ENCODE results near the gene CDH4.

CDH4 gene

GRCh38 chr20:61236713-61237112, 15.3 kb upstream of the CDH4 start:
- no peaks in the 10 kb centered on the region for H3K36me3 Mint-ChIP-seq (ENCODE audit: low read depth)
- H3K27ac Mint-ChIP-seq, result no peak overlapping the region
- peaks cover 12% of the 10 kb centered on the region for H3K9me3 Mint-ChIP-seq
- DNase-seq (ENCODE audit: low spot score), result no peak
- no peaks in the 10 kb centered on the region for H3K4me1 Mint-ChIP-seq (ENCODE audit: low read depth)
- H3K27me3 Mint-ChIP-seq (ENCODE audit: low read depth), result no peaks in the 10 kb centered on the region
- no peak overlapping the region for H3K4me3 Mint-ChIP-seq

GRCh38 chr20:61238813-61239212, 13.2 kb upstream of the CDH4 start:
- no peaks in the 10 kb centered on the region for H3K4me1 Mint-ChIP-seq (ENCODE audit: low read depth)
- no peak overlapping the region for H3K4me3 Mint-ChIP-seq
- no peaks in the 10 kb centered on the region for H3K27me3 Mint-ChIP-seq (ENCODE audit: low read depth)
- no peak overlapping the region for H3K27ac Mint-ChIP-seq
- H3K9me3 Mint-ChIP-seq, result peaks cover 17% of the 10 kb centered on the region
- no peak for DNase-seq (ENCODE audit: low spot score)
- H3K36me3 Mint-ChIP-seq (ENCODE audit: low read depth), result no peaks in the 10 kb centered on the region

GRCh38 chr20:61240814-61241213, 11.2 kb upstream of the CDH4 start:
- Mint-ChIP-seq H3K4me1 (ENCODE audit: low read depth) (no peaks in the 10 kb centered on the region), H3K36me3 (ENCODE audit: low read depth) (no peaks in the 10 kb centered on the region), H3K4me3 (no peak overlapping the region), H3K27ac (no peak overlapping the region), H3K9me3 (peaks cover 17% of the 10 kb centered on the region), H3K27me3 (ENCODE audit: low read depth) (no peaks in the 10 kb centered on the region)
- no peak for DNase-seq (ENCODE audit: low spot score)

GRCh38 chr20:61244213-61244612, 7.8 kb upstream of the CDH4 start:
- no peak overlapping the region for H3K27ac Mint-ChIP-seq
- peaks cover 3% of the 10 kb centered on the region for H3K27me3 Mint-ChIP-seq (ENCODE audit: low read depth)
- no peak overlapping the region for H3K4me3 Mint-ChIP-seq
- DNase-seq (ENCODE audit: low spot score), result no peak
- no peaks in the 10 kb centered on the region for H3K36me3 Mint-ChIP-seq (ENCODE audit: low read depth)
- H3K9me3 Mint-ChIP-seq, result peaks cover 16% of the 10 kb centered on the region
- no peaks in the 10 kb centered on the region for H3K4me1 Mint-ChIP-seq (ENCODE audit: low read depth)

GRCh38 chr20:61246269-61246668, 5.8 kb upstream of the CDH4 start:
- Mint-ChIP-seq H3K9me3 (peaks cover 6% of the 10 kb centered on the region), H3K27ac (no peak overlapping the region), H3K4me1 (ENCODE audit: low read depth) (no peaks in the 10 kb centered on the region), H3K4me3 (no peak overlapping the region), H3K36me3 (ENCODE audit: low read depth) (no peaks in the 10 kb centered on the region), H3K27me3 (ENCODE audit: low read depth) (peaks cover 16% of the 10 kb centered on the region)
- no peak for DNase-seq (ENCODE audit: low spot score)

GRCh38 chr20:61249626-61250025, 2.4 kb upstream of the CDH4 start:
- peaks cover 30% of the 10 kb centered on the region for H3K27me3 Mint-ChIP-seq (ENCODE audit: low read depth)
- no peaks in the 10 kb centered on the region for H3K36me3 Mint-ChIP-seq (ENCODE audit: low read depth)
- H3K4me1 Mint-ChIP-seq (ENCODE audit: low read depth), result no peaks in the 10 kb centered on the region
- no peak for DNase-seq (ENCODE audit: low spot score)
- no peak overlapping the region for H3K4me3 Mint-ChIP-seq
- no peaks in the 10 kb centered on the region for H3K9me3 Mint-ChIP-seq
- no peak overlapping the region for H3K27ac Mint-ChIP-seq

GRCh38 chr20:61252601-61253263, 671 bp downstream of the CDH4 start:
- H3K27me3 Mint-ChIP-seq (ENCODE audit: low read depth), result peaks cover 45% of the 10 kb centered on the region
- no peak overlapping the region for H3K27ac Mint-ChIP-seq
- no peaks in the 10 kb centered on the region for H3K4me1 Mint-ChIP-seq (ENCODE audit: low read depth)
- no peak overlapping the region for H3K4me3 Mint-ChIP-seq
- no peaks in the 10 kb centered on the region for H3K9me3 Mint-ChIP-seq
- no peaks in the 10 kb centered on the region for H3K36me3 Mint-ChIP-seq (ENCODE audit: low read depth)
- no peak for DNase-seq (ENCODE audit: low spot score)

- no peaks in the 10 kb centered on the region for H3K9me3 Mint-ChIP-seq
- H3K36me3 Mint-ChIP-seq (ENCODE audit: low read depth), result no peaks in the 10 kb centered on the region
- no peak for DNase-seq (ENCODE audit: low spot score)
- peaks cover 45% of the 10 kb centered on the region for H3K27me3 Mint-ChIP-seq (ENCODE audit: low read depth)
- no peaks in the 10 kb centered on the region for H3K4me1 Mint-ChIP-seq (ENCODE audit: low read depth)
- H3K4me3 Mint-ChIP-seq, result no peak overlapping the region
- H3K27ac Mint-ChIP-seq, result no peak overlapping the region
Observed at GRCh38 chr20:61253264-61253639, 1.2 kb downstream of the CDH4 start.

- Mint-ChIP-seq H3K4me3 (peak overlapping the region; percentile 2), H3K9me3 (no peaks in the 10 kb centered on the region), H3K4me1 (ENCODE audit: low read depth) (no peaks in the 10 kb centered on the region), H3K27me3 (ENCODE audit: low read depth) (peaks cover 42% of the 10 kb centered on the region), H3K36me3 (ENCODE audit: low read depth) (no peaks in the 10 kb centered on the region), H3K27ac (no peak overlapping the region)
- DNase-seq (ENCODE audit: low spot score), result no peak
Observed at GRCh38 chr20:61253640-61254511, 1.8 kb downstream of the CDH4 start.

GRCh38 chr20:61254881-61255626, 3.0 kb downstream of the CDH4 start:
- no peaks in the 10 kb centered on the region for H3K4me1 Mint-ChIP-seq (ENCODE audit: low read depth)
- no peak for DNase-seq (ENCODE audit: low spot score)
- no peaks in the 10 kb centered on the region for H3K9me3 Mint-ChIP-seq
- no peak overlapping the region for H3K4me3 Mint-ChIP-seq
- H3K36me3 Mint-ChIP-seq (ENCODE audit: low read depth), result no peaks in the 10 kb centered on the region
- no peak overlapping the region for H3K27ac Mint-ChIP-seq
- H3K27me3 Mint-ChIP-seq (ENCODE audit: low read depth), result peaks cover 40% of the 10 kb centered on the region

- no peak for DNase-seq (ENCODE audit: low spot score)
- Mint-ChIP-seq H3K36me3 (ENCODE audit: low read depth) (no peaks in the 10 kb centered on the region), H3K4me3 (no peak overlapping the region), H3K9me3 (no peaks in the 10 kb centered on the region), H3K4me1 (ENCODE audit: low read depth) (no peaks in the 10 kb centered on the region), H3K27ac (no peak overlapping the region), H3K27me3 (ENCODE audit: low read depth) (peaks cover 27% of the 10 kb centered on the region)
Observed at GRCh38 chr20:61256365-61256764, 4.3 kb downstream of the CDH4 start.

GRCh38 chr20:61256824-61257223, 4.8 kb downstream of the CDH4 start:
- no peak overlapping the region for H3K4me3 Mint-ChIP-seq
- no peak for DNase-seq (ENCODE audit: low spot score)
- no peaks in the 10 kb centered on the region for H3K9me3 Mint-ChIP-seq
- no peaks in the 10 kb centered on the region for H3K4me1 Mint-ChIP-seq (ENCODE audit: low read depth)
- no peaks in the 10 kb centered on the region for H3K36me3 Mint-ChIP-seq (ENCODE audit: low read depth)
- H3K27me3 Mint-ChIP-seq (ENCODE audit: low read depth), result peaks cover 23% of the 10 kb centered on the region
- no peak overlapping the region for H3K27ac Mint-ChIP-seq

GRCh38 chr20:61257611-61258010, 5.5 kb downstream of the CDH4 start:
- no peak overlapping the region for H3K4me3 Mint-ChIP-seq
- peaks cover 23% of the 10 kb centered on the region for H3K27me3 Mint-ChIP-seq (ENCODE audit: low read depth)
- H3K9me3 Mint-ChIP-seq, result no peaks in the 10 kb centered on the region
- no peaks in the 10 kb centered on the region for H3K36me3 Mint-ChIP-seq (ENCODE audit: low read depth)
- no peak overlapping the region for H3K27ac Mint-ChIP-seq
- H3K4me1 Mint-ChIP-seq (ENCODE audit: low read depth), result no peaks in the 10 kb centered on the region
- no peak for DNase-seq (ENCODE audit: low spot score)

GRCh38 chr20:61259741-61260140, 7.7 kb downstream of the CDH4 start:
- Mint-ChIP-seq H3K4me1 (ENCODE audit: low read depth) (no peaks in the 10 kb centered on the region), H3K9me3 (no peaks in the 10 kb centered on the region), H3K36me3 (ENCODE audit: low read depth) (no peaks in the 10 kb centered on the region), H3K4me3 (no peak overlapping the region), H3K27ac (no peak overlapping the region), H3K27me3 (ENCODE audit: low read depth) (peaks cover 14% of the 10 kb centered on the region)
- no peak for DNase-seq (ENCODE audit: low spot score)
